Umbilical cord (tissue), 2 donors: ENCODE measurements around the gene DYNLRB1. TPM values are rescaled to one million over a fixed set of nuclear protein-coding genes. Genes with fewer than 3 reads are reported as not detected.

Source experiments
- DNase-seq: peaks from one replicate; pipeline ENCODE4 v3.0.0-alpha.2; 2015; ENCODE audit warnings: low spot score
- total RNA-seq: library from RNA; depleted of rRNA; stranded (reverse); fragments of >200 nt; gene quantifications from one replicate; pipeline ENCODE4 v1.2.3, GENCODE V29; 2014; ENCODE audit warnings: low replicate concordance; ENCODE audit not compliant: insufficient read depth

The DYNLRB1 gene
- total RNA-seq, 1 donor from 2014 or later, result 20.2 TPM

GRCh38 chr20:34534391-34535165, 18.4 kb downstream of the DYNLRB1 start:
- DNase-seq, result no peak

- DNase-seq, result no peak
Observed at GRCh38 chr20:34535301-34535840, 19.1 kb downstream of the DYNLRB1 start.

- DNase-seq, result no peak
Observed at GRCh38 chr20:34535857-34536256, 19.6 kb downstream of the DYNLRB1 start.

GRCh38 chr20:34536798-34537394, 20.7 kb downstream of the DYNLRB1 start:
- no peak for DNase-seq

GRCh38 chr20:34537651-34538050, 21.4 kb downstream of the DYNLRB1 start:
- no peak for DNase-seq

- no peak for DNase-seq
Observed at GRCh38 chr20:34538671-34539123, 22.5 kb downstream of the DYNLRB1 start.

- no peak for DNase-seq
Observed at GRCh38 chr20:34539756-34540155, 23.5 kb downstream of the DYNLRB1 start.

GRCh38 chr20:34540596-34541263, 24.5 kb downstream of the DYNLRB1 start:
- no peak for DNase-seq

GRCh38 chr20:34541264-34541901, 25.2 kb downstream of the DYNLRB1 start:
- no peak for DNase-seq

GRCh38 chr20:34541917-34542316, 25.7 kb downstream of the DYNLRB1 start:
- no peak for DNase-seq

GRCh38 chr20:34542439-34542838, 26.2 kb downstream of the DYNLRB1 start:
- DNase-seq, result no peak

GRCh38 chr20:34543463-34544056, 27.3 kb downstream of the DYNLRB1 start:
- DNase-seq, result no peak

- peak; percentile 42 for DNase-seq
Observed at GRCh38 chr20:34544109-34544796, 28.0 kb downstream of the DYNLRB1 start.

- no peak for DNase-seq
Observed at GRCh38 chr20:34546751-34547181, 30.5 kb downstream of the DYNLRB1 start.

- DNase-seq, result no peak
Observed at GRCh38 chr20:34547844-34548613, 31.8 kb downstream of the DYNLRB1 start.

- peak; percentile 66 for DNase-seq
Observed at GRCh38 chr20:34549291-34549928, 33.2 kb downstream of the DYNLRB1 start.

GRCh38 chr20:34549929-34550305, 33.7 kb downstream of the DYNLRB1 start:
- no peak for DNase-seq

- no peak for DNase-seq
Observed at GRCh38 chr20:34552569-34552968, 36.3 kb downstream of the DYNLRB1 start.

GRCh38 chr20:34553366-34553867, 37.2 kb downstream of the DYNLRB1 start:
- DNase-seq, result no peak
